GM12801 (cell line): ENCODE results near the gene SLC39A3.

ENCODE experiments used
- TF ChIP-seq, protein P1 (sequence below): IDR thresholded peaks from one replicate; pipeline ENCODE4 v1.5.1; 2011; ENCODE audit warnings: control low read depth; ENCODE audit not compliant: insufficient read length; ENCODE audit errors: extremely low read depth

Gene SLC39A3

DNA sequence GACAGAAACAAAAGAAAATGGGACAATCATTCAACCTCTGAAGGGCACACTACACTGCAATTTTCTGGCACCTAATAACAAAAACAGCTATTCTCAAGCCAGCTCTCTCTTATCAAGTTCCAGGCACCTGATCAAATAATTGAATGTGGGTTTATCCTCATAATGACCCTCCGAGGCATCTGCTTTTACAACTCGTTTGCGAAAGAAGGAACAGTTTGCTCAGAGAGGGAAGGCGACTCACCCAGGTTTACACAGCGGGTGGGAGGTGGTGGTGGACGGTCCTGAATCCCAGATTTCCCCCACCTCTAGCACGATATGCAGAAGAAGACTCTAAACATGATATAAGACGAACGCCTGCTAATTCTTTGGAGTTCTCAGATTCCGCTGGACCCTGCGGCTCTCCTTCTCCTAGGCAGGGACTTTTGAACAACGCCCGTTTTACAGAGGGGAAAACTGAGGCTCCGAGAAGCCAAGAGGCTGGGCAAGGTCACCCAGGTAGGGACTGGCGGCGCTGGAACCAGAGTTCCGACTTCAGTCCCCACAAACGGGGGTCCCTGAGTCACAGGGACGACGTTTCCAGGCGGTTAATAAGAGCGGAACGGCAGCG, 42.6 kb upstream of the SLC39A3 start:
- TF ChIP-seq, protein P1, sequence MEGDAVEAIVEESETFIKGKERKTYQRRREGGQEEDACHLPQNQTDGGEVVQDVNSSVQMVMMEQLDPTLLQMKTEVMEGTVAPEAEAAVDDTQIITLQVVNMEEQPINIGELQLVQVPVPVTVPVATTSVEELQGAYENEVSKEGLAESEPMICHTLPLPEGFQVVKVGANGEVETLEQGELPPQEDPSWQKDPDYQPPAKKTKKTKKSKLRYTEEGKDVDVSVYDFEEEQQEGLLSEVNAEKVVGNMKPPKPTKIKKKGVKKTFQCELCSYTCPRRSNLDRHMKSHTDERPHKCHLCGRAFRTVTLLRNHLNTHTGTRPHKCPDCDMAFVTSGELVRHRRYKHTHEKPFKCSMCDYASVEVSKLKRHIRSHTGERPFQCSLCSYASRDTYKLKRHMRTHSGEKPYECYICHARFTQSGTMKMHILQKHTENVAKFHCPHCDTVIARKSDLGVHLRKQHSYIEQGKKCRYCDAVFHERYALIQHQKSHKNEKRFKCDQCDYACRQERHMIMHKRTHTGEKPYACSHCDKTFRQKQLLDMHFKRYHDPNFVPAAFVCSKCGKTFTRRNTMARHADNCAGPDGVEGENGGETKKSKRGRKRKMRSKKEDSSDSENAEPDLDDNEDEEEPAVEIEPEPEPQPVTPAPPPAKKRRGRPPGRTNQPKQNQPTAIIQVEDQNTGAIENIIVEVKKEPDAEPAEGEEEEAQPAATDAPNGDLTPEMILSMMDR, result no peak

DNA sequence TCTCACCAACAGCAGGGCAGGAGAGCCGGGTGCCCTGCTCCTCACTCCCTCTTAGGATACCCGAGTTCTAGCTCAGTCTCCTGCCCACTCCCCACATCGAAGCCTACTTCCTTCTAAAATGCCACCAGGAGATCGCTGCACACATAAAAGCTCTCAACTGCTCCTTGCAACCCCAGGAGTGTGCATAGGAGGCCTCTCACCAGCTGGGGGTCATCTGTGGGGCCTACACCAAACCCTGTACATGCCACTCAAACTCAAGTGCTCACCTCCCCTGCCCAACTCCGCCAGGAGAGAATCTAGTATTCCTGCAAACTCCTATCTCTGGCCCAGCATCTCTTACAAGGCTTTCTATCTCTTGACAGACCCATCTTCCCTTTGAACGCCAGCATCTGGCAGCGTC, 40.5 kb upstream of the SLC39A3 start:
- TF ChIP-seq, protein P1, result no peak

DNA sequence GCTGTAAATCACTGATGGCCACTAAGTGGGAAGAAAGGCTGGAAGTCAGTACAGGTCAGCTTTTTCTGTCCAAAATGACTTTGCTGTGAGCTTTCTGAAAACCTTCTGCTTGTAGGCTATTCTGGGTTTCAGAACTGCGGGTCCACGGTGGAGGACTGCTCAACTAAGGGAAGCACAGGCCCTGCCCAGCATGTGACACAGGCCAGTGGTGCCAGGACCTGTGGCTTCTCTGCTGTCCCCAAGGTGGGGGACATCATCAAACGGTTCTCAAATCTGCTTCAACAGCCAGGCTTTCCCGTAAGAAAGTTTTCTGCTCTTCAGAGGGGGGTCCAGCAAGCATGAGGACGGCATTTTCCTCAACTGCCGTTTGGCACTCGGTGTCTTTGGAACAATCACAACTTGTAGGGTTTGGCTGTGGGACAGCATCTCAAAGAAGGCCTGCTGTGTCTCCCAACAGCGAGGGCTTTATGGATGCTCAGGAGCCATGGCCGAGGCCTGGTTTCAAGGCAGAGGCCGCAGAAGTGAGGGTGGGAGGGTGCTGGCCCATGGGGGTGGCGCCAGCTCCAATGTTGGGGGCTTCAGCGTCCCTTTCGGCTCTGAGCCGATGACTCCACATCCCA, 39.4 kb upstream of the SLC39A3 start:
- TF ChIP-seq, protein P1, result no peak

DNA sequence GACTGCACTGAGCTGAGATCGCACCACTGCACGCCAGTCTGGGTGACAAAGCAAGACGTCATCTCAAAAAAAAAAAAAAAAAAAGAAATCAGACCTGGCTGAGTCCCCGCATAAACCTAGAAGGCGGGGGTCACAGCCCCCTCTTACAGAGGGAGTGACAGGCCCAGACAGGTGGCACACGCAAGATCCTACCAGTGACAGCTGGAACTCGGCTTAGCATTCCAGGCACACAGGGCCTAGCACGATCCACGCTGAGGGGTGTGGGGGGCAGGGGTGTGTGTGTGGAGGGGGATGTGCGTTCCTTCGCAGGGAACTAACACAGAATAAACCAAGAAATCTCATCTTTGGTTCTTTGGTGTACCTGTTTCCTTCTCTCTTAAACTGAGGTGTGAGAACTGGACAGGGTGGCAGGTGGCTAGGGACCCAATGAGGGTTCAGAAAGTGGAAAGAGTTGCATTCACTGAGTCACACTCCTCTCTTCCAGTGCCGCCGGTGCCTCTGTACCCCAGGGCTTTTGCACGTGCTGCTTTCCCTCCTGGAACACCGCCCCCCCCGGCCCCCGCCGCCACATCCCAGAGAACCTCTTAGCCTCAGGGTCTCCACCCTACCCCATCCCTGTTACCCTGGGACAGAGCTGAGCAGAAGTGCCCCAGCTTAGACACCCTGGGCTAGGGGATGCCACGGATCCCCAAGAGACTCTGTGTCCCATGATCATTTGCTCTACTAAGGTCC, 38.3 kb upstream of the SLC39A3 start:
- TF ChIP-seq, protein P1, result no peak

DNA sequence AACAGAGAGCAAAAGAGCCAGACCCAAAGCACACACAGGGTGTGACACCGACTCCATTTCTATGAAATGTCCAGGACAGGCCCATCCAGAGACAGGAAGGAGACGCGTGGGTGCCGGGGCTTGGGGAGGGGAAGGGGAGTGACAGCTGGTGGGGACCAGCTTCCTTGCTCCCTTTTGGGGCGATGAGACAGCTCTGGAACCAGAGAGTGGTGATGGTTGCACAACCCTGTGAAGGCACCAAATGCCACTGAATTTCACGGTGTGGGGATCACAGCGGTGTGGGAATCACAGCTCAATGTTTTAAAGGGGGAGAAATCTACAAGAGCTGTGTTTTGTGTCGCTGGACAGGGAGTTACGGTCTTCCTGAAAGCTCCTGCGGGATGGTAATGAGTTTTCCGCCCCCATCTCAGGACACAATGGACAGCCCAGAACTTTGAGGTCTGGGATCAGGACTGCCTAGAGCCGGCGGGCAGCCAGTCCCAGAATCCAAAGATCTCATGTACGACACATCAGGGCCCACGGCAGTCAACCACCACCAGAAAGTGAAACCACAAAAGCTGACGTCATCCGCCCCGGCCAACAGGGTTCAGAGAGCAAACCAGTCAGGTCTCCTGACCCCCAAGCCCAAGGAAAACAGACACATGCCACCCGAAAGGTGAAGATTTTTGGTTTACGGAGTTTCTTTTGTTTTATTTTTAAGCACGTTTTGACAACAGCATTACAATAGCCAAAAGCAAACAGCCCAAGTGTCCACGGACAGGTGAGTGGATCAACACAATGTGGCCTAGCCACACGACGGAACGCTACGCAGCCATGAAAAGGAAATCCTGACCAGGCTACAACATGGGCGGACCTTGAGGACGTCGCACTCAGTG, 36.0 kb upstream of the SLC39A3 start:
- TF ChIP-seq, protein P1, result no peak

DNA sequence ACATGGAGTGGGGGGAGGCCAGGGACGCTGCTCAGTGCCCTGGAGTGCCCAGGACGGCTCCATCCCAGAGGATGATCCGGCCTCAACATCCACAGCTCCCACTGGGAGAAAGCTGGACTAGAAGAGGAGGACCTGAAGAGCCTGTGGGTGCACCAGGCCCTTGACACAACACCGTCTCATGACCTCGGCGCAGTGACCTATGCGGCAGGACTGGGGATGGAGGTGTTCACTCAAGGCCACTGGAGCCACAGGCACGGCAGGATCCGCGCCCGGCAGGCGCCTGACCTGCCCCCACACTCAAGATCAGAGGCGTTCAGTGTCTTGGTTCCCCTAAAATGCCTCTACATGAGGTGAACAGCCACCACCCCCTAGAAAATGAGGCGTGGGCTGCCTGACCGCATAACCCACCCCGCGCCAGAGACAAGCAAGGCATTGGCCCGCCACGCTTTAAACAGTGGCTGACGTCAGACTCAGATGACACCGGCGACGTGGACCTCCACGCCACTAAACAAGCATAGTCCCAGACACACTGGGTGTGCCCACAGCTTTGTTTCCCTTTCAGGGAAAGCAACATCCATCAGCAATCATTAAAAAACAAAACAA, 35.2 kb upstream of the SLC39A3 start:
- TF ChIP-seq, protein P1, result no peak
